OCI-LY1 (cell line): ENCODE results near the gene NCAPG2.

Experiments used
- H2AFZ ChIP-seq: fragments of 200-600 bp; sonication (generic), shearing (Covaris generic); 2 replicates; pipeline ENCODE4 v1.6.0; 2014; ENCODE audit warnings: antibody characterized with exemption, mild to moderate bottlenecking, low read length
- H3F3A ChIP-seq: fragments of 200-600 bp; sonication (generic), shearing (Covaris generic); 2 replicates; pipeline ENCODE4 v1.6.0; 2014; ENCODE audit warnings: mild to moderate bottlenecking, antibody characterized with exemption, low read length, moderate library complexity; ENCODE audit not compliant: insufficient read depth
- H3K27ac ChIP-seq: fragments of 200-600 bp; sonication (generic); 2 replicates; pipeline ENCODE4 v1.5.1; 2014; ENCODE audit warnings: low read length, mixed run types, mild to moderate bottlenecking, low read depth; ENCODE audit not compliant: poor library complexity, severe bottlenecking
- H3K27me3 ChIP-seq: fragments of 200-600 bp; sonication (generic); 2 replicates; pipeline ENCODE4 v1.6.0; 2014; ENCODE audit warnings: antibody characterized with exemption, mild to moderate bottlenecking, low read length, moderate library complexity; ENCODE audit not compliant: insufficient read depth
- H3K36me3 ChIP-seq: fragments of 200-600 bp; sonication (generic); 2 replicates; pipeline ENCODE4 v1.6.1; 2014; ENCODE audit warnings: mild to moderate bottlenecking, antibody characterized with exemption, low read length, moderate library complexity, mixed read lengths; ENCODE audit not compliant: insufficient read depth
- H3K4me1 ChIP-seq: fragments of 200-600 bp; sonication (generic); 2 replicates; pipeline ENCODE4 v1.5.1; 2014; ENCODE audit warnings: mild to moderate bottlenecking, low read length, moderate library complexity; ENCODE audit not compliant: insufficient read depth, severe bottlenecking
- H3K4me2 ChIP-seq: fragments of 200-600 bp; sonication (generic), shearing (Covaris generic); 2 replicates; pipeline ENCODE4 v1.6.1; 2014; ENCODE audit warnings: low read length
- H3K4me3 ChIP-seq: fragments of 200-600 bp; sonication (generic); 2 replicates; pipeline ENCODE4 v1.5.1; 2014; ENCODE audit warnings: low read length, low read depth, mild to moderate bottlenecking, mixed read lengths; ENCODE audit not compliant: poor library complexity, severe bottlenecking
- H3K79me2 ChIP-seq: fragments of 200-600 bp; shearing (Covaris generic); 2 replicates; pipeline ENCODE4 v1.6.1; 2016; ENCODE audit warnings: mixed run types, low read length, mixed read lengths; ENCODE audit not compliant: insufficient read depth
- H3K9ac ChIP-seq: fragments of 200-600 bp; sonication (generic), shearing (Covaris generic); 2 replicates; pipeline ENCODE4 v1.6.1; 2014; ENCODE audit warnings: mild to moderate bottlenecking, low read length, mixed read lengths
- H3K9me2 ChIP-seq: fragments of 200-600 bp; sonication (generic), shearing (Covaris generic); 2 replicates; pipeline ENCODE4 v1.6.1; 2014; ENCODE audit warnings: low read depth, mild to moderate bottlenecking, low read length, mixed read lengths
- H3K9me3 ChIP-seq: fragments of 200-600 bp; shearing (Covaris generic); 2 replicates; pipeline ENCODE4 v1.6.1; 2014; ENCODE audit warnings: low read length, mixed read lengths
- H4K20me1 ChIP-seq: fragments of 200-600 bp; sonication (generic), shearing (Covaris generic); 2 replicates; pipeline ENCODE4 v1.6.0; 2016; ENCODE audit warnings: mild to moderate bottlenecking, low read length; ENCODE audit not compliant: insufficient read depth
- EZH2 ChIP-seq: fragments of 200-600 bp; sonication (generic), shearing (Covaris generic); IDR thresholded peaks from 2 replicates; pipeline ENCODE4 v1.8.0; 2017; ENCODE audit warnings: borderline replicate concordance, mixed run types, mild to moderate bottlenecking, antibody characterized with exemption, low read length, moderate library complexity, mixed read lengths
- TF ChIP-seq, protein P1 (sequence below): fragments of 200-600 bp; sonication (generic), shearing (Covaris generic); IDR thresholded peaks from 2 replicates; pipeline ENCODE4 v1.5.1; 2017; ENCODE audit warnings: mild to moderate bottlenecking, antibody characterized with exemption, low read length, moderate library complexity, mixed read lengths

NCAPG2 gene

GRCh38 chr7:158596745-158597144, 107.9 kb downstream of the NCAPG2 start:
- TF ChIP-seq, protein P1, sequence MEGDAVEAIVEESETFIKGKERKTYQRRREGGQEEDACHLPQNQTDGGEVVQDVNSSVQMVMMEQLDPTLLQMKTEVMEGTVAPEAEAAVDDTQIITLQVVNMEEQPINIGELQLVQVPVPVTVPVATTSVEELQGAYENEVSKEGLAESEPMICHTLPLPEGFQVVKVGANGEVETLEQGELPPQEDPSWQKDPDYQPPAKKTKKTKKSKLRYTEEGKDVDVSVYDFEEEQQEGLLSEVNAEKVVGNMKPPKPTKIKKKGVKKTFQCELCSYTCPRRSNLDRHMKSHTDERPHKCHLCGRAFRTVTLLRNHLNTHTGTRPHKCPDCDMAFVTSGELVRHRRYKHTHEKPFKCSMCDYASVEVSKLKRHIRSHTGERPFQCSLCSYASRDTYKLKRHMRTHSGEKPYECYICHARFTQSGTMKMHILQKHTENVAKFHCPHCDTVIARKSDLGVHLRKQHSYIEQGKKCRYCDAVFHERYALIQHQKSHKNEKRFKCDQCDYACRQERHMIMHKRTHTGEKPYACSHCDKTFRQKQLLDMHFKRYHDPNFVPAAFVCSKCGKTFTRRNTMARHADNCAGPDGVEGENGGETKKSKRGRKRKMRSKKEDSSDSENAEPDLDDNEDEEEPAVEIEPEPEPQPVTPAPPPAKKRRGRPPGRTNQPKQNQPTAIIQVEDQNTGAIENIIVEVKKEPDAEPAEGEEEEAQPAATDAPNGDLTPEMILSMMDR, result no peak
- TF ChIP-seq EZH2, result no peak
- no peaks in the 10 kb centered on the region for H3K79me2 ChIP-seq
- no peaks in the 10 kb centered on the region for H3K36me3 ChIP-seq
- H2AFZ ChIP-seq, result no peak overlapping the region
- H3K4me2 ChIP-seq, result no peak overlapping the region
- no peaks in the 10 kb centered on the region for H3K4me1 ChIP-seq
- peaks cover 6% of the 10 kb centered on the region; the same call in 1 of the 2 replicates for H3K9me3 ChIP-seq
- no peak overlapping the region for H3K4me3 ChIP-seq
- no peak overlapping the region for H3K9ac ChIP-seq
- H4K20me1 ChIP-seq, result no peaks in the 10 kb centered on the region
- H3K27me3 ChIP-seq, result no peaks in the 10 kb centered on the region
- H3K27ac ChIP-seq, result no peak overlapping the region
- no peaks in the 10 kb centered on the region for H3F3A ChIP-seq
- no peaks in the 10 kb centered on the region for H3K9me2 ChIP-seq

GRCh38 chr7:158596309-158596708, 108.3 kb downstream of the NCAPG2 start:
- peaks cover 6% of the 10 kb centered on the region; the same call in 1 of the 2 replicates for H3K9me3 ChIP-seq

GRCh38 chr7:158595068-158595467, 109.5 kb downstream of the NCAPG2 start:
- Histone ChIP-seq H2AFZ (no peak overlapping the region), H3K27me3 (no peaks in the 10 kb centered on the region), H3K4me2 (no peak overlapping the region), H4K20me1 (no peaks in the 10 kb centered on the region), H3K4me3 (no peak overlapping the region), H3K4me1 (no peaks in the 10 kb centered on the region), H3K79me2 (no peaks in the 10 kb centered on the region), H3K36me3 (no peaks in the 10 kb centered on the region), H3F3A (no peaks in the 10 kb centered on the region), H3K9me2 (no peaks in the 10 kb centered on the region), H3K9ac (no peak overlapping the region), H3K9me3 (peaks cover 6% of the 10 kb centered on the region; the same call in 1 of the 2 replicates), H3K27ac (no peak overlapping the region)
- TF ChIP-seq, protein P1, result no peak
- TF ChIP-seq EZH2, result no peak

More at GRCh38 chr7:158596309-158596708, 108.3 kb downstream of the NCAPG2 start:
- Histone ChIP-seq H3K36me3 (no peaks in the 10 kb centered on the region), H3K9me2 (no peaks in the 10 kb centered on the region), H2AFZ (no peak overlapping the region), H3K79me2 (no peaks in the 10 kb centered on the region), H3K27me3 (no peaks in the 10 kb centered on the region), H3K4me1 (no peaks in the 10 kb centered on the region), H3K27ac (no peak overlapping the region), H4K20me1 (no peaks in the 10 kb centered on the region), H3K4me3 (no peak overlapping the region), H3F3A (no peaks in the 10 kb centered on the region), H3K9ac (no peak overlapping the region), H3K4me2 (no peak overlapping the region)
- TF ChIP-seq, protein P1, result no peak
- TF ChIP-seq EZH2, result no peak
